Gastrocnemius medialis (tissue), 4 donors: Measurements from ENCODE around the gene PARD3B.

ENCODE experiments used
- CTCF ChIP-seq, 5 experiments: fragments of 450-650 bp in 3 of 5; fragments of 200-600 bp in 2 of 5; sonication (generic) in 2 of 5; IDR thresholded peaks in 4 of 5; conservative IDR thresholded peaks in 1 of 5; 1 replicate in 4 of 5; 2 replicates in 1 of 5; pipeline ENCODE4 v1.5.1; 2016 to 2019; ENCODE audit warnings: antibody characterized with exemption in 5 of 5, mild to moderate bottlenecking in 3 of 5, moderate library complexity in 3 of 5
- POLR2A ChIP-seq, 2 donors: fragments of 450-650 bp; IDR thresholded peaks; one replicate each; pipeline ENCODE4 v1.6.1; 2017; ENCODE audit warnings: antibody characterized with exemption in 2 of 2, mild to moderate bottlenecking in 2 of 2, moderate library complexity in 2 of 2

- TF ChIP-seq CTCF (IDR thresholded peaks at IDR 0.05 in 4 of 5, conservative IDR thresholded peaks at IDR 0.05 in 1 of 5), result no peak
- TF ChIP-seq POLR2A (IDR thresholded peaks at IDR 0.05), result no peak
These were observed 1092.7 kb downstream of the PARD3B start for GRCh38 chr2:205637779-205638503.
